HEK293 (cell line): ENCODE data around the gene SCGB1C2.

Experiments
- CTCF ChIA-PET: fragments of 350-600 bp; formaldehyde crosslinking; extraction: SDS; loops from one replicate; lab custom pipeline; 2021; ENCODE audit warnings: antibody characterized with exemption; lab: Yijun Ruan, JAX
- POLR2A ChIA-PET: fragments of 300-600 bp; formaldehyde crosslinking; extraction: SDS; loops from one replicate; lab custom pipeline; 2020; ENCODE audit warnings: antibody characterized with exemption, inconsistent platforms; lab: Yijun Ruan, JAX
- H3K27ac ChIP-seq: fragments of 200-500 bp; sonication (Bioruptor generic); 2 replicates; pipeline ENCODE4 v1.5.1; 2014; ENCODE audit warnings: low read depth, low read length, control low read depth, inconsistent platforms; ENCODE audit errors: extremely low read depth
- H3K36me3 ChIP-seq, 2 experiments: fragments of 200-500 bp in 1 of 2; sonication (Bioruptor generic) in 1 of 2; 1 replicate in 1 of 2; 2 replicates in 1 of 2; pipeline ENCODE4 v1.5.1; 2014 to 2017; ENCODE audit warnings: inconsistent platforms in 2 of 2, low read length in 2 of 2; ENCODE audit not compliant: control insufficient read depth in 2 of 2, insufficient read depth in 1 of 2
- H3K4me1 ChIP-seq: fragments of 200-500 bp; sonication (Bioruptor generic); 2 replicates; pipeline ENCODE4 v1.5.1; 2014; ENCODE audit warnings: mild to moderate bottlenecking, low read length, inconsistent platforms; ENCODE audit not compliant: control insufficient read depth, insufficient read depth
- H3K4me3 ChIP-seq: 2 replicates; pipeline ENCODE4 v1.5.1; 2011; ENCODE audit warnings: low read depth, mild to moderate bottlenecking, control low read depth, low read length, moderate library complexity
- H3K9me3 ChIP-seq: fragments of 200-500 bp; sonication (Bioruptor generic); 2 replicates; pipeline ENCODE4 v1.5.1; 2014; ENCODE audit warnings: low read depth, low read length, inconsistent platforms; ENCODE audit not compliant: control insufficient read depth, insufficient read depth
- GLIS1 ChIP-seq: fragments of 450-650 bp; formaldehyde crosslinking; IDR thresholded peaks from 2 replicates; pipeline ENCODE4 v1.5.1; 2016; ENCODE audit warnings: missing biosample characterization, missing genetic modification characterization
- HOXA7 ChIP-seq: sonication (generic); formaldehyde crosslinking; IDR thresholded peaks from 2 replicates; pipeline ENCODE4 v1.8.1; 2022; ENCODE audit warnings: missing genetic modification reagents, borderline replicate concordance
- KLF16 ChIP-seq: fragments of 450-650 bp; formaldehyde crosslinking; IDR thresholded peaks from 2 replicates; pipeline ENCODE4 v1.5.1; 2017; ENCODE audit warnings: missing biosample characterization, missing genetic modification characterization
- YY2 ChIP-seq: fragments of 450-650 bp; formaldehyde crosslinking; IDR thresholded peaks from 2 replicates; pipeline ENCODE4 v1.5.1; 2016; ENCODE audit warnings: missing biosample characterization, missing genetic modification characterization
- ZBTB8A ChIP-seq: fragments of 450-650 bp; formaldehyde crosslinking; IDR thresholded peaks from 2 replicates; pipeline ENCODE4 v1.5.1; 2016; ENCODE audit warnings: missing biosample characterization, missing genetic modification characterization
- ZNF354C ChIP-seq: fragments of 450-650 bp; formaldehyde crosslinking; IDR thresholded peaks from 2 replicates; pipeline ENCODE4 v1.5.1; 2016; ENCODE audit warnings: missing biosample characterization, missing genetic modification characterization, low read depth, borderline replicate concordance

Gene SCGB1C2

DNA sequence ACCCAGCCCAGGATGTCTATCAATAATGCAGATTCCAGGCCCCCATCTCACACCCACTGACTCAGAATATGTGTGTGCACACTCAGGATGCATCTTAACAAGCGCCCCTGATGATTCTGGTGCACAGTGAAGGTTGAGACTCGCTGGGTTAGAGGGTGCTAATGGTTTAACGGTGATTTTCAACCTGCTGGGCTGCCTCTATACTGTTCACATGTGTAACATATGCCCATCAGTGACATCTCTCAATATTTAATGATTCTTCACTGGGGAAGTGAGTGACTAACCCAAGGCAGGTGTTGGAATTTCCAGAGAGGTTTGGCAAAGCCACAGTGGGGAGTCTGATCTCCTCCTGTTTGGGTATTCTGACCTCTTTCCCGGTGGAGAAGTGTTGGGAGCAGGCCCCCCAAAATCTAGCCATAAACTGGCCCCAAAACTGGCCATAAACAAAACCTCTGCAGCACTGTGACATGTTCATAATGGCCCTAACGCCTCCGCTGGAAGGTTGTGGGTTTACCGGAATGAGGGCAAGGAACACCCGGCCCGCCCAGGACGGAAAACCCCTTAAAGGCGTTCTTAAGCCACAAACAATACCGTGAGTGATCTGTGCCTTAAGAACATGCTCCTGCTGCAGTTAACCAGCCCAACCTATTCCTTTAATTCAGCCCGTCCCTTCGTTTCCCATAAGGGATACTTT, 48.2 kb downstream of the SCGB1C2 start:
- H3K4me3 ChIP-seq = no peak overlapping the region
- H3K27ac ChIP-seq = no peak overlapping the region
- ChIA-PET CTCF (no interaction called here), POLR2A (interaction anchor here (1.1 kb wide), 1 partner anchor 20 kb away, joined by 3 read pairs; no protein-coding TSS in a partner anchor)
- H3K36me3 ChIP-seq = no peaks in the 10 kb centered on the region
- no peaks in the 10 kb centered on the region for H3K4me1 ChIP-seq
- TF ChIP-seq KLF16 (tag by site-specific recombination) (no peak), YY2 (tag by site-specific recombination) (no peak), ZNF354C (tag by site-specific recombination) (no peak), ZBTB8A (tag by site-specific recombination) (no peak)
- H3K9me3 ChIP-seq = no peaks in the 10 kb centered on the region

DNA sequence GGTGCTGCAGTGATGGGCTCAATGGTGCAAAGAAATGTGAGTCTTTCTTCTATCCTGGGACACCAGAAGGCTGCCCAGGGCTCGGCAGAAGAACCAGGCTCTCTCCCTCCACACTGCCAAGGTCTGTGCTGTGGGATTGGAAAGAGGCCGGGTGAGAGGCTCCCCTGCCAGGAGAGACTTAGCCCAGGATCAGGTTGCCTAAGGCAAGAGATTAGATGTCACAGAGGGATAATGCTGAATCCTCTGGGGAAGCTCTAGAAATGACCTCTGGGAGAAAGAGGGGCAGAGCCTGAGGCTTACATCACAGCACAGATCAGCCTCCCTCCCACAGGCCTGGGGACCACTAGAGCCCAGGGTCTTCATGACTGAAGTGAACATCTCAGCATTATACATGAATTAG, 49.8 kb downstream of the SCGB1C2 start:
- H3K27ac ChIP-seq = no peak overlapping the region
- ChIA-PET CTCF (no interaction called here), POLR2A (no interaction called here)
- H3K36me3 ChIP-seq = no peaks in the 10 kb centered on the region
- no peak for TF ChIP-seq HOXA7 (CRISPR knock-in tag)
- 0 out of 2 replicates have a peak, but pooled peaks have one; percentile 31 for TF ChIP-seq GLIS1 (tag by site-specific recombination)
- no peak overlapping the region for H3K4me3 ChIP-seq
- no peaks in the 10 kb centered on the region for H3K4me1 ChIP-seq
- H3K9me3 ChIP-seq = no peaks in the 10 kb centered on the region
